Calu3 (cell line): ENCODE results near the gene BRD1. TPM values are rescaled to one million over a fixed set of nuclear protein-coding genes. Genes with fewer than 3 reads are reported as not detected.

Source experiments
- BruUV-seq: library from RNA; stranded (reverse); fragments of 400-500 nt; replicated peaks from 2 replicates; lab custom pipeline; 2021; lab: Mats Ljungman, UMichigan
- CTCF ChIA-PET: fragments of 300-600 bp; sonication (Branson Sonifier 250); formaldehyde crosslinking; loops from one replicate; lab custom pipeline; 2022; ENCODE audit warnings: antibody characterized with exemption; lab: Charles Lee
- DNase-seq: peaks from one replicate; pipeline ENCODE4 v3.0.0; 2022
- H3K27ac Mint-ChIP-seq: one replicate; pipeline ENCODE4 v1.8.0; 2022; ENCODE audit warnings: mixed read lengths; ENCODE audit not compliant: unreplicated experiment
- H3K27me3 Mint-ChIP-seq: one replicate; pipeline ENCODE4 v1.8.0; 2022; ENCODE audit warnings: mixed read lengths; ENCODE audit not compliant: unreplicated experiment
- H3K36me3 Mint-ChIP-seq: one replicate; pipeline ENCODE4 v1.8.0; 2022; ENCODE audit warnings: mild to moderate bottlenecking, moderate library complexity, mixed read lengths; ENCODE audit not compliant: insufficient read depth, unreplicated experiment
- H3K4me1 Mint-ChIP-seq: one replicate; pipeline ENCODE4 v1.8.0; 2022; ENCODE audit warnings: mild to moderate bottlenecking, low read depth, mixed read lengths; ENCODE audit not compliant: unreplicated experiment
- H3K4me3 Mint-ChIP-seq: one replicate; pipeline ENCODE4 v1.8.0; 2022; ENCODE audit warnings: mild to moderate bottlenecking, low read depth, moderate library complexity, mixed read lengths; ENCODE audit not compliant: unreplicated experiment
- H3K9me3 Mint-ChIP-seq: one replicate; pipeline ENCODE4 v1.8.0; 2022; ENCODE audit warnings: low read depth, mixed read lengths; ENCODE audit not compliant: unreplicated experiment
- CTCF ChIP-seq: fragments of 200-600 bp; IDR thresholded peaks from one replicate; pipeline ENCODE4 v1.8.0; 2022; ENCODE audit warnings: antibody characterized with exemption; ENCODE audit not compliant: unreplicated experiment
- intact Hi-C: fragments of 100-400 bp; cut with micrococcal nuclease; formaldehyde crosslinking; loops from one replicate; pipeline ENCODE4 v1.10.0; 2022; ENCODE audit not compliant: unreplicated experiment
- total RNA-seq: library from RNA; stranded (reverse); gene quantifications from 2 replicates; pipeline ENCODE4 v1.2.3, GENCODE V29; 2022

Gene BRD1
- total RNA-seq, 1 experiment from 2014 or later = 41.4 TPM

DNA sequence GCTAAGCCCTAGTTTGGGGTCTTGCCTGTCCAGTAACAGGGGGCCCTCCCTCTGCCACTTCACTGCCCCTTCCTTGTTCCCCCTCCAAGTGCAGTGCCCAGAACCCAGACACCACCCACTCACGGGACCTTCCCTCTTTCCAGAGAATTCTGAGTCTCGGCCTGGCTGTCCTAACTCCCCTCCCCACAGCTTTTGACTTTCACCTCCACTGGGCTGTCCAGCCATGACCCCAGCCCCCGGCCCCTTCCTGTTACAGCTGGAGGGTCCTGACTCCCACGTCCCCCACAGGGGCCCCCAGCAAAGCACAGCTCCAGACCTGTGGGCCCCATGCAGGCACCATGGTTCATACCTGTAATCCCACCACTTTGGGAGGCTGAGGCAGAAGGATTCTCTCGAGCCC, 71.5 kb downstream of the BRD1 start:
- DNase-seq = no peak
- Mint-ChIP-seq H3K27ac (no peak overlapping the region), H3K4me1 (no peaks in the 10 kb centered on the region), H3K27me3 (peaks cover 66% of the 10 kb centered on the region), H3K9me3 (no peaks in the 10 kb centered on the region), H3K36me3 (no peaks in the 10 kb centered on the region), H3K4me3 (no peak overlapping the region)
- intact Hi-C loops = no loop called here
- TF ChIP-seq CTCF = no peak
- CTCF ChIA-PET = no interaction called here
- no TSS peak for BruUV-seq

- no TSS peak for BruUV-seq
- DNase-seq = no peak
- no peak for TF ChIP-seq CTCF
- Mint-ChIP-seq H3K4me1 (no peaks in the 10 kb centered on the region), H3K27me3 (peaks cover 72% of the 10 kb centered on the region), H3K36me3 (no peaks in the 10 kb centered on the region), H3K4me3 (no peak overlapping the region), H3K27ac (no peak overlapping the region), H3K9me3 (no peaks in the 10 kb centered on the region)
- intact Hi-C loops = no loop called here
- CTCF ChIA-PET = no interaction called here
These were observed 72.1 kb downstream of the BRD1 start for GRCh38 chr22:49755631-49756001.

DNA sequence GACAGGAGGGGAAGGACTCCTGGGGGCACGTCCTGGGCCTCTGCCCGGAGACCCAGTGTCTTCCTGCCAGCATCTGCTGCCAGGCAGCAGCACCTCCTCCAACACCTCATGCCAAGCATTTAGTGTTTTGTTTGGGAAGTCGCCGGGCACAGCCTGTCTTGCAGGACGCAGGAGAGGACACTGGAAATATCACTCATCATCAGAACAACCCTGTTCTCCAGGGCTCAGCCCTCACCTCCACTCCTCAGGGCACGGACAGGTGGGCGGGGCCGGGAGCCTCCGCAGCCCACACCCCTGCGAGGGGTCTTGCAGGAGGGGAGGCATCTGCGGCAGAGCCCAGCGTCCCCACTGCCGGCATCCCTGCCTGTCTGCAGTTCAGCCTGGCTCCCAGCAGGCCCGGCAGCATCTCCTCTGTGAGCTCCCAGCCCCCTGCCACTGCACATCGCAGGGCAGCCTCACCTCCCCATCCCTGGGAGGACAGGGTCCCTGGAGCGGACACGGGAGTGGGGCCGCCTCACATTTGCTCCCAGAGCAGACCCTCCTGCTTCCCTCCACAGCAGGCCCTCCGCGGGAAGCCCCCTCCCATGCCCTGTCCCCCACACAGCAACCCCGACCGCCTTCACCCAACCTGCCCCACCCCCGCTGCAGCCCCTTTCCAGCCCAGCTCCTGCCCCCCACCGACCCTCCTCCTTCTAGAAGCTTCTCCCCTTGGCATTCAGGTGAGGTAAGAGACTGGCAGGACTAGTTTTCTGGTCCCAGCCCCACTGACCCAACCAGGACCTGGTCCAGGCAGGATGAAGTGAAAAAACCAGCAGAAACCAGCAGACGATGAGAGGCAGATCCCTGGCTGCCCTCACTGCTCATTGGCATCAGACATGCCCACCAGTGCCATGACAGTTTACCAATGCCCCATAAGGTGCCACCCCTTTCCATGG, 72.7 kb downstream of the BRD1 start:
- H3K36me3 Mint-ChIP-seq = no peaks in the 10 kb centered on the region
- H3K9me3 Mint-ChIP-seq = no peaks in the 10 kb centered on the region
- DNase-seq = no peak
- CTCF ChIA-PET = no interaction called here
- H3K27ac Mint-ChIP-seq = no peak overlapping the region
- no peaks in the 10 kb centered on the region for H3K4me1 Mint-ChIP-seq
- BruUV-seq = no TSS peak
- peaks cover 73% of the 10 kb centered on the region for H3K27me3 Mint-ChIP-seq
- H3K4me3 Mint-ChIP-seq = no peak overlapping the region
- TF ChIP-seq CTCF = no peak
- intact Hi-C loops = no loop called here

GRCh38 chr22:49753961-49754695, 73.5 kb downstream of the BRD1 start:
- CTCF ChIA-PET = no interaction called here
- TF ChIP-seq CTCF = no peak
- intact Hi-C loops = no loop called here
- Mint-ChIP-seq H3K4me1 (no peaks in the 10 kb centered on the region), H3K9me3 (no peaks in the 10 kb centered on the region), H3K27me3 (peaks cover 73% of the 10 kb centered on the region), H3K36me3 (no peaks in the 10 kb centered on the region), H3K27ac (no peak overlapping the region), H3K4me3 (no peak overlapping the region)
- DNase-seq = no peak
- BruUV-seq = no TSS peak
